Caco-2 (cell line): Measurements from ENCODE around the gene NXN. TPM values are rescaled to one million over a fixed set of nuclear protein-coding genes. Genes with fewer than 3 reads are reported as not detected.

Experiments
- BruUV-seq: library from RNA; stranded (reverse); fragments of 400-500 nt; replicated peaks from 2 replicates; lab custom pipeline; 2021; lab: Mats Ljungman, UMichigan
- CTCF ChIA-PET: fragments of 300-600 bp; sonication (Branson Sonifier 250); formaldehyde crosslinking; loops from one replicate; lab custom pipeline; 2022; ENCODE audit warnings: antibody characterized with exemption; lab: Charles Lee
- POLR2A ChIA-PET: fragments of 300-600 bp; sonication (Branson Sonifier 250); formaldehyde crosslinking; loops from one replicate; lab custom pipeline; 2022; ENCODE audit warnings: antibody characterized with exemption; lab: Charles Lee
- DNase-seq, 2 experiments: peaks; one replicate each; pipeline versions ENCODE4 v3.0.0 to v3.0.0-alpha.2; 2020 to 2022
- H3K27me3 ChIP-seq: replicated peaks from 2 replicates; pipeline ENCODE4 v1.6.0; 2011; ENCODE audit warnings: low read length; ENCODE audit not compliant: control insufficient read depth, insufficient read depth
- H3K36me3 ChIP-seq: 2 replicates; pipeline ENCODE4 v1.5.1; 2011; ENCODE audit warnings: low read length; ENCODE audit not compliant: control insufficient read depth, insufficient read depth
- H3K4me1 ChIP-seq: fragments of 250-450 bp; sonication (Bioruptor Pico); 2 replicates; pipeline ENCODE4 v1.5.1; 2020; ENCODE audit warnings: mild to moderate bottlenecking
- H3K4me3 ChIP-seq: 2 replicates; pipeline ENCODE4 v1.5.1; 2011; ENCODE audit warnings: low read depth, mild to moderate bottlenecking, control low read depth, low read length
- H3K9me3 ChIP-seq: fragments of 250-450 bp; sonication (Bioruptor Pico); 2 replicates; pipeline ENCODE4 v1.5.1; 2020; ENCODE audit warnings: mild to moderate bottlenecking, moderate library complexity
- H3K27ac Mint-ChIP-seq: one replicate; pipeline ENCODE4 v1.8.0; 2022; ENCODE audit warnings: mixed read lengths; ENCODE audit not compliant: unreplicated experiment
- H3K27me3 Mint-ChIP-seq: one replicate; pipeline ENCODE4 v1.8.0; 2022; ENCODE audit warnings: mixed read lengths; ENCODE audit not compliant: insufficient read depth, unreplicated experiment
- H3K36me3 Mint-ChIP-seq: one replicate; pipeline ENCODE4 v1.8.0; 2022; ENCODE audit warnings: mild to moderate bottlenecking, mixed read lengths; ENCODE audit not compliant: insufficient read depth, unreplicated experiment
- H3K4me1 Mint-ChIP-seq: one replicate; pipeline ENCODE4 v1.8.0; 2022; ENCODE audit warnings: low read depth, mixed read lengths; ENCODE audit not compliant: unreplicated experiment
- H3K4me3 Mint-ChIP-seq: one replicate; pipeline ENCODE4 v1.8.0; 2022; ENCODE audit warnings: mild to moderate bottlenecking, moderate library complexity, mixed read lengths; ENCODE audit not compliant: unreplicated experiment
- H3K9me3 Mint-ChIP-seq: one replicate; pipeline ENCODE4 v1.8.0; 2022; ENCODE audit warnings: mixed read lengths; ENCODE audit not compliant: unreplicated experiment
- CTCF ChIP-seq, 2 experiments: fragments of 200-600 bp in 1 of 2; IDR thresholded peaks; 1 replicate in 1 of 2; 2 replicates in 1 of 2; pipeline versions ENCODE4 v1.5.1 to v1.8.0; 2011 to 2022; ENCODE audit warnings: antibody characterized with exemption in 1 of 2, control low read depth in 1 of 2, inconsistent platforms in 1 of 2, low read depth in 1 of 2, low read length in 1 of 2, mild to moderate bottlenecking in 1 of 2, moderate library complexity in 1 of 2; ENCODE audit not compliant: insufficient read depth in 1 of 2, severe bottlenecking in 1 of 2, unreplicated experiment in 1 of 2
- intact Hi-C: fragments of 100-400 bp; cut with micrococcal nuclease; formaldehyde crosslinking; loops from one replicate; pipeline ENCODE4 v1.10.0; 2022; ENCODE audit not compliant: unreplicated experiment
- total RNA-seq: library from RNA; stranded (reverse); gene quantifications from 2 replicates; pipeline ENCODE4 v1.2.3, GENCODE V29; 2022

The NXN gene
- total RNA-seq, 1 experiment from 2014 or later, result 76.7 TPM

GRCh38 chr17:872855-873254 is 106.7 kb downstream of the NXN start:
- DNase-seq, result no peak
- H3K27ac Mint-ChIP-seq, result no peak overlapping the region
- no peak overlapping the region for H3K4me3 ChIP-seq
- no peak for TF ChIP-seq CTCF (IDR thresholded peaks at IDR 0.05; ENCODE audit: insufficient read depth in 1 of 2, low read depth in 1 of 2, low read length in 1 of 2, severe bottlenecking in 1 of 2, unreplicated experiment in 1 of 2)
- no peaks in the 10 kb centered on the region; the same call in 1 of the 2 replicates for H3K9me3 ChIP-seq
- intact Hi-C loops, result no loop called here
- H3K4me1 ChIP-seq, result no peaks in the 10 kb centered on the region
- no peaks in the 10 kb centered on the region for H3K27me3 ChIP-seq
- peaks cover 11% of the 10 kb centered on the region for H3K9me3 Mint-ChIP-seq
- no TSS peak for BruUV-seq
- no peaks in the 10 kb centered on the region for H3K27me3 Mint-ChIP-seq
- H3K36me3 Mint-ChIP-seq, result peaks cover 53% of the 10 kb centered on the region
- CTCF ChIA-PET, result no interaction called here
- no peaks in the 10 kb centered on the region; the same call in 1 of the 2 replicates for H3K36me3 ChIP-seq
- POLR2A ChIA-PET, result no interaction called here
- H3K4me3 Mint-ChIP-seq, result no peak overlapping the region
- H3K4me1 Mint-ChIP-seq, result peaks cover 12% of the 10 kb centered on the region

GRCh38 chr17:871751-872519 is 107.6 kb downstream of the NXN start:
- CTCF ChIA-PET, result no interaction called here
- Mint-ChIP-seq H3K36me3 (peaks cover 56% of the 10 kb centered on the region), H3K4me1 (peaks cover 7% of the 10 kb centered on the region), H3K27ac (peak overlapping the region; percentile 1), H3K4me3 (no peak overlapping the region), H3K9me3 (peaks cover 11% of the 10 kb centered on the region), H3K27me3 (no peaks in the 10 kb centered on the region)
- POLR2A ChIA-PET, result no interaction called here
- no TSS peak for BruUV-seq
- H3K4me1 ChIP-seq, result no peaks in the 10 kb centered on the region
- no peaks in the 10 kb centered on the region; the same call in 1 of the 2 replicates for H3K36me3 ChIP-seq
- no peak overlapping the region for H3K4me3 ChIP-seq
- no peaks in the 10 kb centered on the region for H3K27me3 ChIP-seq
- DNase-seq, result no peak
- no peak for TF ChIP-seq CTCF (IDR thresholded peaks at IDR 0.05; ENCODE audit: insufficient read depth in 1 of 2, low read depth in 1 of 2, low read length in 1 of 2, severe bottlenecking in 1 of 2, unreplicated experiment in 1 of 2)
- H3K9me3 ChIP-seq, result no peaks in the 10 kb centered on the region; the same call in 1 of the 2 replicates
- intact Hi-C loops, result no loop called here

- Mint-ChIP-seq H3K27ac (peak overlapping the region; percentile 16), H3K36me3 (peaks cover 54% of the 10 kb centered on the region), H3K4me3 (no peak overlapping the region), H3K4me1 (peaks cover 7% of the 10 kb centered on the region), H3K27me3 (no peaks in the 10 kb centered on the region), H3K9me3 (peaks cover 11% of the 10 kb centered on the region)
- Histone ChIP-seq H3K4me1 (no peaks in the 10 kb centered on the region), H3K27me3 (no peaks in the 10 kb centered on the region), H3K9me3 (no peaks in the 10 kb centered on the region; the same call in 1 of the 2 replicates), H3K36me3 (no peaks in the 10 kb centered on the region; the same call in 1 of the 2 replicates), H3K4me3 (no peak overlapping the region)
- intact Hi-C loops, result no loop called here
- DNase-seq, result no peak
- BruUV-seq, result no TSS peak
- POLR2A ChIA-PET, result no interaction called here
- no peak for TF ChIP-seq CTCF (IDR thresholded peaks at IDR 0.05; ENCODE audit: insufficient read depth in 1 of 2, low read depth in 1 of 2, low read length in 1 of 2, severe bottlenecking in 1 of 2, unreplicated experiment in 1 of 2)
- CTCF ChIA-PET, result no interaction called here
Observed at GRCh38 chr17:869567-870525, 109.7 kb downstream of the NXN start.
